Measurements from ENCODE around the gene PLIN1.
A peak's percentile ranks its signal among the peaks of the same experiment; 100 is the strongest.

Gene PLIN1

GRCh38 chr15:89670971-89671560, 8.1 kb downstream of the PLIN1 start:
- DNase-seq, result no peak

GRCh38 chr15:89669941-89670340, 9.2 kb downstream of the PLIN1 start:
- no peak for DNase-seq

- no peak for DNase-seq
Measured at GRCh38 chr15:89669309-89669865, 9.8 kb downstream of the PLIN1 start.

GRCh38 chr15:89668171-89668570, 11.0 kb downstream of the PLIN1 start:
- no peak for DNase-seq

- DNase-seq, result no peak
Measured at GRCh38 chr15:89667706-89667960, 11.5 kb downstream of the PLIN1 start.

GRCh38 chr15:89666858-89667705, 12.1 kb downstream of the PLIN1 start:
- no peak for DNase-seq

GRCh38 chr15:89666184-89666857, 12.8 kb downstream of the PLIN1 start:
- DNase-seq, result no peak

GRCh38 chr15:89665449-89666181, 13.6 kb downstream of the PLIN1 start:
- peak; percentile 28 for DNase-seq

GRCh38 chr15:89664441-89665350, 14.5 kb downstream of the PLIN1 start:
- no peak for DNase-seq

- peak; percentile 90 for DNase-seq
Measured at GRCh38 chr15:89662893-89663626, 16.1 kb downstream of the PLIN1 start.

GRCh38 chr15:89660556-89660955, 18.6 kb downstream of the PLIN1 start:
- no peak for DNase-seq

- DNase-seq, result no peak
Measured at GRCh38 chr15:89659295-89659694, 19.9 kb downstream of the PLIN1 start.

- no peak for DNase-seq
Measured at GRCh38 chr15:89657686-89658200, 21.4 kb downstream of the PLIN1 start.

- no peak for DNase-seq
Measured at GRCh38 chr15:89656116-89656815, 22.9 kb downstream of the PLIN1 start.

GRCh38 chr15:89654847-89655805, 24.0 kb downstream of the PLIN1 start, which contains the start of gene KIF7:
Gene KIF7 (minus strand): TSS chr15:89655467. CDS start chr15:89652930, 2,537 bp downstream.
- DNase-seq, result peak; percentile 15

GRCh38 chr15:89654301-89654761, 24.8 kb downstream of the PLIN1 start:
- DNase-seq, result peak; percentile 58

GRCh38 chr15:89653578-89653977, 25.6 kb downstream of the PLIN1 start:
- no peak for DNase-seq

- no peak for DNase-seq
Measured at GRCh38 chr15:89652666-89653065, 26.5 kb downstream of the PLIN1 start.

- DNase-seq, result no peak
Measured at GRCh38 chr15:89652131-89652530, 27.0 kb downstream of the PLIN1 start.
